ENCODE data around the gene BTBD1.
A peak's percentile ranks its signal among the peaks of the same experiment; 100 is the strongest.
"Not testable (repeated sequence)": the region's sequence is repeated elsewhere in the genome, so short reads cannot be mapped to it uniquely, and the experiment has no call there.

BTBD1 gene

GRCh38 chr15:83099290-83099689 lies 32.2 kb upstream of the BTBD1 start:
- DNase-seq: no peak

- DNase-seq: no peak
These were observed 31.0 kb upstream of the BTBD1 start for GRCh38 chr15:83098079-83098478.

GRCh38 chr15:83094583-83094982 lies 27.5 kb upstream of the BTBD1 start:
- no peak for DNase-seq

- DNase-seq: no peak
These were observed 25.4 kb upstream of the BTBD1 start for GRCh38 chr15:83092309-83092976.

- not testable (repeated sequence) for DNase-seq
These were observed 24.9 kb upstream of the BTBD1 start for GRCh38 chr15:83091965-83092308.

- no peak for DNase-seq
These were observed 23.4 kb upstream of the BTBD1 start for GRCh38 chr15:83090465-83090864.

- no peak for DNase-seq
These were observed 21.8 kb upstream of the BTBD1 start for GRCh38 chr15:83088876-83089275.

GRCh38 chr15:83087576-83087975 lies 20.5 kb upstream of the BTBD1 start:
- DNase-seq: no peak

- DNase-seq: not testable (repeated sequence)
These were observed 19.0 kb upstream of the BTBD1 start for GRCh38 chr15:83085864-83086552.

GRCh38 chr15:83085461-83085860 lies 18.4 kb upstream of the BTBD1 start:
- not testable (repeated sequence) for DNase-seq

GRCh38 chr15:83082730-83083386 lies 15.8 kb upstream of the BTBD1 start:
- no peak for DNase-seq

GRCh38 chr15:83081256-83082014 lies 14.4 kb upstream of the BTBD1 start:
- no peak for DNase-seq

GRCh38 chr15:83078712-83079111 lies 11.7 kb upstream of the BTBD1 start:
- DNase-seq: no peak

- DNase-seq: no peak
These were observed 10.6 kb upstream of the BTBD1 start for GRCh38 chr15:83077491-83078230.

- DNase-seq: not testable (repeated sequence)
These were observed 2.2 kb upstream of the BTBD1 start for GRCh38 chr15:83069211-83069642.

- DNase-seq: peak; percentile 8
These were observed 1.0 kb upstream of the BTBD1 start for GRCh38 chr15:83068054-83068453.

- DNase-seq: no peak
These were observed 548 bp upstream of the BTBD1 start for GRCh38 chr15:83067638-83067962.

GRCh38 chr15:83066034-83066733 lies 868 bp downstream of the BTBD1 start:
- DNase-seq: no peak

- DNase-seq: no peak
These were observed 1.6 kb downstream of the BTBD1 start for GRCh38 chr15:83065431-83065830.

- no peak for DNase-seq
These were observed 2.2 kb downstream of the BTBD1 start for GRCh38 chr15:83064859-83065258.

GRCh38 chr15:83063551-83063950 lies 3.5 kb downstream of the BTBD1 start:
- DNase-seq: no peak

- DNase-seq: no peak
These were observed 4.3 kb downstream of the BTBD1 start for GRCh38 chr15:83062768-83063180.

All from right kidney (tissue), 1 donor.